Stomach (tissue), 9 donors: ENCODE data around the gene CDC27. TPM values are rescaled to one million over a fixed set of nuclear protein-coding genes. Genes with fewer than 3 reads are reported as not detected.

Source experiments
- DNase-seq, 2 donors: peaks; one replicate each; pipeline versions ENCODE4 v3.0.0 to v3.0.0-alpha.2; 2013 to 2019
- H3K27ac ChIP-seq, 5 donors: fragments of 200-600 bp in 4 of 5; sonication (generic) in 4 of 5; one replicate each; pipeline ENCODE4 v1.5.1; 2013 to 2019; ENCODE audit warnings: mild to moderate bottlenecking in 1 of 5, moderate library complexity in 1 of 5
- H3K27me3 ChIP-seq, 3 donors: fragments of 200-600 bp; sonication (generic); one replicate each; pipeline ENCODE4 v1.5.1; 2017 to 2019; ENCODE audit warnings: mixed run types in 1 of 3
- H3K36me3 ChIP-seq, 4 donors: fragments of 200-600 bp; sonication (generic); 1 replicate in 3 of 4; 2 replicates in 1 of 4; pipeline ENCODE4 v1.5.1; 2016 to 2019
- H3K4me1 ChIP-seq, 4 donors: fragments of 200-600 bp; sonication (generic); one replicate each; pipeline ENCODE4 v1.5.1; 2016 to 2019
- H3K4me3 ChIP-seq, 4 donors: fragments of 200-600 bp; sonication (generic) in 3 of 4; one replicate each; pipeline ENCODE4 v1.5.1; 2016 to 2019; ENCODE audit warnings: mild to moderate bottlenecking in 1 of 4
- H3K9me3 ChIP-seq, 4 donors: fragments of 200-600 bp; sonication (generic); one replicate each; pipeline ENCODE4 v1.5.1; 2016 to 2019
- CTCF ChIP-seq, 7 experiments: fragments of 450-650 bp in 4 of 7; fragments of 200-600 bp in 3 of 7; sonication (generic) in 3 of 7; IDR thresholded peaks; one replicate each; pipeline ENCODE4 v1.5.1; 2016 to 2019; ENCODE audit warnings: antibody characterized with exemption in 7 of 7, control low read depth in 2 of 7, mild to moderate bottlenecking in 1 of 7
- EP300 ChIP-seq: sonication (generic); formaldehyde crosslinking; IDR thresholded peaks from one replicate; pipeline ENCODE4 v1.6.1; 2017; ENCODE audit warnings: antibody characterized with exemption
- POLR2A ChIP-seq, 4 donors: fragments of 450-650 bp; IDR thresholded peaks; one replicate each; pipeline ENCODE4 v1.6.1; 2016; ENCODE audit warnings: antibody characterized with exemption in 4 of 4, control low read depth in 2 of 4, mild to moderate bottlenecking in 1 of 4, moderate library complexity in 1 of 4
- POLR2AphosphoS5 ChIP-seq, 3 donors: sonication (generic); formaldehyde crosslinking; IDR thresholded peaks; one replicate each; pipeline ENCODE4 v1.6.1; 2016; ENCODE audit warnings: antibody characterized with exemption in 3 of 3
- WGBS, 5 donors: extraction: QIAGEN DNeasy Blood & Tissue Kit in 3 of 5; methylation state at CpG; one replicate each; pipeline versions ENCODE4 v1.1.5 to v1.1.7; 2013 to 2018; 5-methylcytosine and 5-hydroxymethylcytosine counted together
- intact Hi-C: fragments of 100-400 bp; cut with DNase I; formaldehyde crosslinking; loops from one replicate; pipeline ENCODE4 v1.15.1; 2023; ENCODE audit warnings: low total_unique reads
- polyA plus RNA-seq, 3 donors: library from polyadenylated mRNA; stranded (reverse); fragments of 200-250 nt; gene quantifications; one replicate each; pipeline ENCODE4 v1.2.3, GENCODE V29; 2013
- total RNA-seq, 5 donors: library from RNA; depleted of rRNA; stranded (reverse); fragments of >200 nt; gene quantifications; one replicate each; pipeline versions ENCODE4 v1.1.0 to v1.2.3, GENCODE V29; 2014 to 2016
- donor health status: healthy with polysubstance abuse.
- donor health status: Bipolar disorder and iron deficiency.
- donor health status: healthy.

The CDC27 gene
- total and polyA plus RNA-seq, 8 donors, result 3.2 to 104 (median 17.1) TPM

DNA sequence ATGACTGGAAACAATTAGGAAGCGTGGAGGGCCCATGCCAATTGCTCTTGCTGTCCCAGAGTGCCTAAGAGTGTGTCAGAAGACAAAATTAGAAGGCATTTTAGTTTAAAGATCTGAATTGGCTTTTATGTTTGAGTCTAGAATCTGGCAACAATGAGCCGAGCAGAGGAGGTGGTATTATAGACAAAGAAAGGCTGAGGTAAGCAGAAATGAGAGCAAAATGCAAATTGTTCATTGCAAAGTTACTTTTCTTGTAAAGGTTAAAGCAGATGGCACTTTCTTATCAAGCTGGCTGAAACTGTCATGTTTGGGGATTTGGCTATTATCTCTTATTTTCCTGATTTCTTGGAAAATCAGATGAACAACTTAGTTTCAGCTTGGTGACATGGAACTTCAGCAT is 23.4 kb upstream of the CDC27 start:
- H3K9me3 ChIP-seq, result no peaks in the 10 kb centered on the region
- 81 to 84% (median 82%) methylated on average over 2 of the region's 2 CpGs for WGBS, 5 donors
- H3K27ac ChIP-seq, result no peak overlapping the region
- H3K4me3 ChIP-seq, result no peak overlapping the region
- no peaks in the 10 kb centered on the region for H3K27me3 ChIP-seq
- DNase-seq, result no peak
- TF ChIP-seq POLR2A (IDR thresholded peaks at IDR 0.05), result no peak
- TF ChIP-seq EP300, result no peak
- TF ChIP-seq CTCF (IDR thresholded peaks at IDR 0.05), result no peak
- TF ChIP-seq POLR2AphosphoS5 (IDR thresholded peaks at IDR 0.05), result no peak
- no peaks in the 10 kb centered on the region for H3K36me3 ChIP-seq
- intact Hi-C loops, result no loop called here
- no peaks in the 10 kb centered on the region for H3K4me1 ChIP-seq

DNA sequence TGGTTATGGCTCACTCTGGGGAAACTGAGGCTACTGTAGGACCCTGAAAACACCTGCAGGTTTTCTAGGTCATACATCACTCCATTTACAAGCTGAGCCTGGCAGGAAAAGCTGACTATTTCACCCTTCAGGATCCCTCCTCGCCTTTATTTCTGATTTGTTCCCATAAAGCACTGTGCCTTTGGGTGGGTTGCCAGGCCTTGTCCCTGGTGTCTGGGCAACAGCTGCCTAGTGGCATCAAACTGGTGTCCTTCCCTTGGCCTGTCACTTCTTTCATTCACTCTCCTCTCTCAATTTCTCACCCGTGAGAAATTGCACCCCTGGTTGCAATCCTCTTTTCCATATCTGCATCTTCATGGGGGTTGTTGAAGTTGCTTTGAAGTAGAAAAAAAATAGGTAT is 21.7 kb upstream of the CDC27 start:
- no peaks in the 10 kb centered on the region for H3K9me3 ChIP-seq
- no peak for DNase-seq
- intact Hi-C loops, result no loop called here
- no peaks in the 10 kb centered on the region for H3K27me3 ChIP-seq
- no peaks in the 10 kb centered on the region for H3K36me3 ChIP-seq
- no peak overlapping the region for H3K4me3 ChIP-seq
- peaks cover 4 to 13% (median 7%) of the 10 kb centered on the region in 4 donors for H3K4me1 ChIP-seq
- no peak for TF ChIP-seq CTCF (IDR thresholded peaks at IDR 0.05)
- no peak for TF ChIP-seq POLR2A (IDR thresholded peaks at IDR 0.05)
- TF ChIP-seq EP300, result no peak
- TF ChIP-seq POLR2AphosphoS5 (IDR thresholded peaks at IDR 0.05), result no peak
- H3K27ac ChIP-seq, result no peak overlapping the region
- WGBS, 5 donors, result 85 to 91% (median 87%) methylated on average over 2 of the region's 2 CpGs

DNA sequence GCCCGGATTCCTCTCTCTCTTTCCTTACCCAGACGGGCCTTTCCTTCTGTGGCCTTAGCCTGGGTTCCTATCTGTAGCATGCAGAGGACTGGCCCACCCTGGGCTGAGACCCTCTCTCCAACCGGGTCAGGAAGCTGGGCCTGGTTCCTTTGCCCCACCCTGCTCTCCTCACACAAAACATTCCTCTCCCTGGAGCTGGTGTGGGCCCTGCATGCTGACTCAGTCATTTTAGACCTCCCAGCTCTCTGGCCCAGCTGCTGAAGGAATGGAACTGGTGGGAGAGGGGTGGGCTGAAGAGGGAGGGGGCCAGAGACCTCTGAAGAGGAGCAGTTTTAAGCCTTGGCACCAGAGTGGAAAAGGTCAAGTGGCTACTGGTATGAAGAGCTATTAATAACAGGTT is 21.0 kb upstream of the CDC27 start:
- no peak overlapping the region for H3K4me3 ChIP-seq
- H3K4me1 ChIP-seq, result peaks cover 9 to 20% (median 13%) of the 10 kb centered on the region in 4 donors
- 51 to 68% (median 58%) methylated on average over 3 of the region's 3 CpGs for WGBS, 5 donors

GRCh38 chr17:47209499-47209898 is 20.4 kb upstream of the CDC27 start:
- no peak for DNase-seq
- no peaks in the 10 kb centered on the region for H3K36me3 ChIP-seq
- WGBS, 5 donors, result 91 to 95% (median 95%) methylated on average over 3 of the region's 3 CpGs
- H3K4me1 ChIP-seq, result peaks cover 12 to 26% (median 19%) of the 10 kb centered on the region in 4 donors
- no peak overlapping the region for H3K27ac ChIP-seq
- intact Hi-C loops, result no loop called here
- no peaks in the 10 kb centered on the region for H3K27me3 ChIP-seq
- H3K4me3 ChIP-seq, result no peak overlapping the region
- no peaks in the 10 kb centered on the region for H3K9me3 ChIP-seq
- TF ChIP-seq POLR2AphosphoS5 (IDR thresholded peaks at IDR 0.05) (no peak), POLR2A (IDR thresholded peaks at IDR 0.05) (no peak), CTCF (IDR thresholded peaks at IDR 0.05) (no peak), EP300 (no peak)

More for the DNA sequence above, 21.0 kb upstream of the CDC27 start:
- H3K27me3 ChIP-seq, result no peaks in the 10 kb centered on the region
- no peaks in the 10 kb centered on the region for H3K9me3 ChIP-seq
- H3K27ac ChIP-seq, result no peak overlapping the region
- intact Hi-C loops, result no loop called here
- no peaks in the 10 kb centered on the region for H3K36me3 ChIP-seq
- TF ChIP-seq EP300 (no peak), POLR2A (IDR thresholded peaks at IDR 0.05) (no peak), POLR2AphosphoS5 (IDR thresholded peaks at IDR 0.05) (no peak), CTCF (IDR thresholded peaks at IDR 0.05) (no peak)
- no peak for DNase-seq
